ENCODE results near the gene MBOAT2.
"Not testable (repeated sequence)": the region's sequence is repeated elsewhere in the genome, so short reads cannot be mapped to it uniquely, and the experiment has no call there.

Gene MBOAT2

GRCh38 chr2:8939486-8940114 is 63.9 kb downstream of the MBOAT2 start:
- no peak for DNase-seq

GRCh38 chr2:8938384-8938783 is 65.1 kb downstream of the MBOAT2 start:
- no peak for DNase-seq

- DNase-seq = no peak
Observed at GRCh38 chr2:8935982-8936381, 67.5 kb downstream of the MBOAT2 start.

- DNase-seq = no peak
Observed at GRCh38 chr2:8934338-8934737, 69.1 kb downstream of the MBOAT2 start.

- no peak for DNase-seq
Observed at GRCh38 chr2:8932702-8933101, 70.8 kb downstream of the MBOAT2 start.

GRCh38 chr2:8930185-8930584 is 73.3 kb downstream of the MBOAT2 start:
- DNase-seq = not testable (repeated sequence)

- DNase-seq = no peak
Observed at GRCh38 chr2:8929128-8929527, 74.4 kb downstream of the MBOAT2 start.

- DNase-seq = no peak
Observed at GRCh38 chr2:8927510-8928455, 75.7 kb downstream of the MBOAT2 start.

- no peak for DNase-seq
Observed at GRCh38 chr2:8926356-8926755, 77.1 kb downstream of the MBOAT2 start.

- DNase-seq = no peak
Observed at GRCh38 chr2:8925411-8925810, 78.1 kb downstream of the MBOAT2 start.

- no peak for DNase-seq
Observed at GRCh38 chr2:8923183-8923582, 80.3 kb downstream of the MBOAT2 start.

- DNase-seq = no peak
Observed at GRCh38 chr2:8922431-8922830, 81.1 kb downstream of the MBOAT2 start.

- DNase-seq = no peak
Observed at GRCh38 chr2:8918412-8918811, 85.1 kb downstream of the MBOAT2 start.

- DNase-seq = no peak
Observed at GRCh38 chr2:8915941-8916340, 87.5 kb downstream of the MBOAT2 start.

- not testable (repeated sequence) for DNase-seq
Observed at GRCh38 chr2:8913767-8914166, 89.7 kb downstream of the MBOAT2 start.

GRCh38 chr2:8907764-8908288 is 95.7 kb downstream of the MBOAT2 start:
- DNase-seq = no peak

GRCh38 chr2:8903924-8904323 is 99.6 kb downstream of the MBOAT2 start:
- not testable (repeated sequence) for DNase-seq

- DNase-seq = not testable (repeated sequence)
Observed at GRCh38 chr2:8902757-8903156, 100.7 kb downstream of the MBOAT2 start.

- DNase-seq = not testable (repeated sequence)
Observed at GRCh38 chr2:8897206-8897605, 106.3 kb downstream of the MBOAT2 start.

GRCh38 chr2:8896671-8897070 is 106.8 kb downstream of the MBOAT2 start:
- not testable (repeated sequence) for DNase-seq

- not testable (repeated sequence) for DNase-seq
Observed at GRCh38 chr2:8895087-8895912, 108.2 kb downstream of the MBOAT2 start.

- no peak for DNase-seq
Observed at GRCh38 chr2:8893978-8894820, 109.3 kb downstream of the MBOAT2 start.
